Fibroblast of lung (primary cell): Measurements from ENCODE around the gene BORA. TPM values are rescaled to one million over a fixed set of nuclear protein-coding genes. Genes with fewer than 3 reads are reported as not detected.

Experiments used
- DNase-seq, 2 donors: peaks; one replicate each; pipeline versions ENCODE4 v3.0.0 to v3.0.0-alpha.2; 2010; ENCODE audit warnings: low read depth in 2 of 2
- H2AFZ ChIP-seq: 2 replicates; pipeline ENCODE4 v1.5.1; 2012; ENCODE audit warnings: low read length, control low read depth, inconsistent platforms
- H3K27ac ChIP-seq: 2 replicates; pipeline ENCODE4 v1.5.1; 2011; ENCODE audit warnings: low read length, control low read depth; ENCODE audit not compliant: insufficient read depth
- H3K27me3 ChIP-seq: 2 replicates; pipeline ENCODE4 v1.5.1; 2011; ENCODE audit warnings: mild to moderate bottlenecking, low read length; ENCODE audit not compliant: control insufficient read depth, insufficient read depth
- H3K36me3 ChIP-seq: 2 replicates; pipeline ENCODE4 v1.5.1; 2011; ENCODE audit warnings: low read length; ENCODE audit not compliant: control insufficient read depth, insufficient read depth
- H3K4me1 ChIP-seq: 2 replicates; pipeline ENCODE4 v1.5.1; 2011; ENCODE audit warnings: low read length; ENCODE audit not compliant: control insufficient read depth, insufficient read depth; ENCODE audit errors: extremely low read depth
- H3K4me2 ChIP-seq: 2 replicates; pipeline ENCODE4 v1.5.1; 2011; ENCODE audit warnings: low read length, control low read depth; ENCODE audit not compliant: insufficient read depth; ENCODE audit errors: extremely low read depth
- H3K4me3 ChIP-seq, 4 experiments: fragments of 200-600 bp in 1 of 4; sonication (generic) in 1 of 4; replicated peaks in 1 of 4; 2 replicates each; pipeline ENCODE4 v1.5.1; 2011 to 2016; ENCODE audit warnings: low read length in 4 of 4, low read depth in 3 of 4, mild to moderate bottlenecking in 3 of 4, control low read depth in 2 of 4, inconsistent platforms in 1 of 4, mixed read lengths in 1 of 4; ENCODE audit not compliant: insufficient read depth in 1 of 4; ENCODE audit errors: control extremely low read depth in 1 of 4
- H3K79me2 ChIP-seq: 2 replicates; pipeline ENCODE4 v1.5.1; 2012; ENCODE audit warnings: mild to moderate bottlenecking, low read length, inconsistent platforms; ENCODE audit not compliant: control insufficient read depth, insufficient read depth
- H3K9ac ChIP-seq: 2 replicates; pipeline ENCODE4 v1.5.1; 2011; ENCODE audit warnings: mild to moderate bottlenecking, low read length, control low read depth; ENCODE audit not compliant: insufficient read depth
- H3K9me3 ChIP-seq: 2 replicates; pipeline ENCODE4 v1.5.1; 2012; ENCODE audit warnings: low read depth, low read length; ENCODE audit not compliant: control insufficient read depth, insufficient read depth
- H4K20me1 ChIP-seq: 2 replicates; pipeline ENCODE4 v1.5.1; 2011; ENCODE audit warnings: low read length; ENCODE audit not compliant: control insufficient read depth, insufficient read depth; ENCODE audit errors: extremely low read depth
- CTCF ChIP-seq, 2 donors: IDR thresholded peaks in 1 of 2; conservative IDR thresholded peaks in 1 of 2; 1 replicate in 1 of 2; 2 replicates in 1 of 2; pipeline ENCODE4 v1.5.1; 2011 to 2012; ENCODE audit warnings: low read length in 2 of 2, control low read depth in 1 of 2, inconsistent platforms in 1 of 2, low read depth in 1 of 2, mild to moderate bottlenecking in 1 of 2
- EZH2 ChIP-seq: IDR thresholded peaks from 2 replicates; pipeline ENCODE4 v1.5.1; 2012; ENCODE audit warnings: low read length, control low read depth, mild to moderate bottlenecking; ENCODE audit errors: missing control alignments
- polyA plus RNA-seq, 2 donors: library from polyadenylated mRNA; depleted of rRNA in 1 of 2; stranded (reverse) in 1 of 2; unstranded in 1 of 2; fragments of >200 nt; gene quantifications; 2 replicates each; pipeline ENCODE4 v1.2.1, GENCODE V29; 2011 to 2012; ENCODE audit warnings: missing spikeins in 1 of 2
- total RNA-seq: library from RNA; depleted of rRNA; stranded (reverse); fragments of >200 nt; gene quantifications from 2 replicates; pipeline ENCODE4 v1.2.1, GENCODE V29; 2014

Gene BORA
- total and polyA plus RNA-seq, 2 donors (not counting 1 experiment from before 2014, with no cell fraction given) = 2.0 to 4.8 TPM

GRCh38 chr13:72740015-72740414 is 12.3 kb downstream of the BORA start:
- no peak overlapping the region for H3K4me2 ChIP-seq
- H3K79me2 ChIP-seq = no peaks in the 10 kb centered on the region
- H4K20me1 ChIP-seq = no peaks in the 10 kb centered on the region
- no peak overlapping the region for H3K9ac ChIP-seq
- H2AFZ ChIP-seq = no peak overlapping the region
- no peak overlapping the region for H3K4me3 ChIP-seq
- H3K36me3 ChIP-seq = peaks cover 5% of the 10 kb centered on the region
- no peaks in the 10 kb centered on the region for H3K9me3 ChIP-seq
- TF ChIP-seq CTCF (conservative IDR thresholded peaks at IDR 0.05 in 1 of 2, IDR thresholded peaks at IDR 0.05 in 1 of 2; ENCODE audit: low read depth in 1 of 2, low read length in 2 of 2) (no peak), EZH2 (no peak)
- no peaks in the 10 kb centered on the region for H3K27me3 ChIP-seq
- H3K27ac ChIP-seq = no peak overlapping the region
- DNase-seq = no peak
- no peaks in the 10 kb centered on the region for H3K4me1 ChIP-seq

- Histone ChIP-seq H3K9me3 (no peaks in the 10 kb centered on the region), H2AFZ (no peak overlapping the region), H3K4me1 (no peaks in the 10 kb centered on the region), H3K27me3 (no peaks in the 10 kb centered on the region), H3K4me3 (no peak overlapping the region), H3K79me2 (no peaks in the 10 kb centered on the region), H3K4me2 (no peak overlapping the region), H3K27ac (no peak overlapping the region), H3K9ac (no peak overlapping the region), H3K36me3 (peaks cover 1% of the 10 kb centered on the region), H4K20me1 (no peaks in the 10 kb centered on the region)
- no peak for DNase-seq
- TF ChIP-seq EZH2 (no peak), CTCF (conservative IDR thresholded peaks at IDR 0.05 in 1 of 2, IDR thresholded peaks at IDR 0.05 in 1 of 2; ENCODE audit: low read depth in 1 of 2, low read length in 2 of 2) (no peak)
Measured at GRCh38 chr13:72745260-72745659, 17.5 kb downstream of the BORA start.

GRCh38 chr13:72751220-72751619 is 23.5 kb downstream of the BORA start:
- H4K20me1 ChIP-seq = no peaks in the 10 kb centered on the region
- no peak overlapping the region for H3K27ac ChIP-seq
- no peaks in the 10 kb centered on the region for H3K79me2 ChIP-seq
- no peak overlapping the region for H3K4me3 ChIP-seq
- peaks cover 6% of the 10 kb centered on the region for H3K36me3 ChIP-seq
- no peak overlapping the region for H2AFZ ChIP-seq
- DNase-seq = no peak
- no peaks in the 10 kb centered on the region for H3K9me3 ChIP-seq
- no peak overlapping the region for H3K4me2 ChIP-seq
- H3K4me1 ChIP-seq = no peaks in the 10 kb centered on the region
- no peak overlapping the region for H3K9ac ChIP-seq
- no peaks in the 10 kb centered on the region for H3K27me3 ChIP-seq
- no peak for TF ChIP-seq CTCF (conservative IDR thresholded peaks at IDR 0.05 in 1 of 2, IDR thresholded peaks at IDR 0.05 in 1 of 2; ENCODE audit: low read depth in 1 of 2, low read length in 2 of 2)
- TF ChIP-seq EZH2 = no peak
